A549 treated with dexamethasone at 1 μM for 4 hours (cell line): ENCODE data around the gene LRRC19. TPM values are rescaled to one million over a fixed set of nuclear protein-coding genes. Genes with fewer than 3 reads are reported as not detected.

Source experiments
- total RNA-seq: library from RNA; stranded (reverse); fragments of 200-300 nt; extraction: Qiagen RNA extraction; gene quantifications from 5 replicates; pipeline ENCODE4 v1.2.3, GENCODE V29; 2022

The LRRC19 gene, protein sequence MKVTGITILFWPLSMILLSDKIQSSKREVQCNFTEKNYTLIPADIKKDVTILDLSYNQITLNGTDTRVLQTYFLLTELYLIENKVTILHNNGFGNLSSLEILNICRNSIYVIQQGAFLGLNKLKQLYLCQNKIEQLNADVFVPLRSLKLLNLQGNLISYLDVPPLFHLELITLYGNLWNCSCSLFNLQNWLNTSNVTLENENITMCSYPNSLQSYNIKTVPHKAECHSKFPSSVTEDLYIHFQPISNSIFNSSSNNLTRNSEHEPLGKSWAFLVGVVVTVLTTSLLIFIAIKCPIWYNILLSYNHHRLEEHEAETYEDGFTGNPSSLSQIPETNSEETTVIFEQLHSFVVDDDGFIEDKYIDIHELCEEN
- total RNA-seq, result not detected in 5 replicates

DNA sequence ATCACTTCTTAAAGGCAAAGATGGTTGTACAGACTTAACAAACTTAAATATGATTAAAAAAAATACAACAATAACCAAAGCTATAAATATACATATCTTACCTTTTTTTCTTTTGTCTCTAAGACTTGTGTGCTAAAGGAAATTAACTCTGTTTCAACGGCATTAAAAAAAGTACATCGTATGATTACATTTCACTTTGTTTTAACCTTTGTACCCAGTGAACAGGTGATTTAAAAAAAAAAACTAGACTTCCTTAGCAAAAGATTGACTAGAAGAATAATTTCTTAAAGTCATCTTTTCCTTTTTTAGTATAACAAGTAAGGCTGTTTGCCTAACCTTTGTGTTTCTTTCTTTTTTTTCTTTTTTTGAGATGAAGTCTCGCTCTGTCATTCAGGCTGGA is at the start of gene LRRC19:
Gene LRRC19, minus strand, starts transcription at position 182 of the 400 bp plus-strand sequence. CDS start 5,978 bp downstream, outside the sequence.

DNA sequence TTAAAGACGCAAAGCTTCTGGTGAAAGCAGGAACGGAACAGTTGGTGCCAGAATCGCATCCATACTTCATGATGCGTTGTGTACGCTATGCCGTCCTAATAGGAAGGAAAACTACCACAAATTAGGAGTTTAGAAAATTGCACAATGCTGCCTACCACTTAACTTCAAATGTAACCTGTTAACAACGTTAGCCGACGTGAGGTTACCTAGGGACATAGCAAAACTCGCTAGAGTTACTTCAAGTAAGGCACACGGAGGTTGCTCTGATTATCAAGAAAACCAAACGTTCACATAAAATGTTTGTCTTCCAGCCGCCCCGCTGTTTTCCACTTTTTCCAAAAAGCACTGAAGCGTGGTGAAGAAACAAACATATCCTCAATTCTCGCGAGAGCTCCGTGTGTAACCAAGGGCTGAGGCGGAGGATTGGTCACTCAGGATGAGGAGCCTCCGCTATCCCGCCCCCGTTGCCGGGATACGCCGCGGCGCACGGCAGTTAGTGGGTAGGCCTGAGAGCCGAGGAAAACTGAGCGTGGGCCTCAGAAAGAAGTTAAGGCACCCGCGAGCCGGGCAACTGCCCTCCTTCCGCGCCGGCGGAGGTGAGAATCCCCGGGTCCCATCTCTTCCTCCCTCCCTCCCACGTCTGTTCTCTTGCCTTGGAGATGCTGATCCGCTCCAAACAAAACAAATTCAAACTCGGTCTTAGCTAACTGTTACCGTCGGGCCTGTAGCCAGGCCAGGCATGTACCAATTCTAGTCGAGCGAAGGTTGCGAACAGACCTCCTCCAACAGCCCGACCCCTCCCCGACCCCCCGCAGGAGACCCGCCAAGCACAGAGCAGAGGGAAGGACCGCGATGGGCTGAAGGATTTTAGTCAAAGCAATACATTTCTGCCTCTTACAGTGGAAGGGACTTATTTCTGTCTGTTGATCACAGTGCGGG is 49.3 kb downstream of the LRRC19 start, which contains the start of gene IFT74:
Gene IFT74, plus strand, starts transcription at position 492 of the 939 bp plus-strand sequence. CDS start 5,556 bp downstream, outside the sequence.

DNA sequence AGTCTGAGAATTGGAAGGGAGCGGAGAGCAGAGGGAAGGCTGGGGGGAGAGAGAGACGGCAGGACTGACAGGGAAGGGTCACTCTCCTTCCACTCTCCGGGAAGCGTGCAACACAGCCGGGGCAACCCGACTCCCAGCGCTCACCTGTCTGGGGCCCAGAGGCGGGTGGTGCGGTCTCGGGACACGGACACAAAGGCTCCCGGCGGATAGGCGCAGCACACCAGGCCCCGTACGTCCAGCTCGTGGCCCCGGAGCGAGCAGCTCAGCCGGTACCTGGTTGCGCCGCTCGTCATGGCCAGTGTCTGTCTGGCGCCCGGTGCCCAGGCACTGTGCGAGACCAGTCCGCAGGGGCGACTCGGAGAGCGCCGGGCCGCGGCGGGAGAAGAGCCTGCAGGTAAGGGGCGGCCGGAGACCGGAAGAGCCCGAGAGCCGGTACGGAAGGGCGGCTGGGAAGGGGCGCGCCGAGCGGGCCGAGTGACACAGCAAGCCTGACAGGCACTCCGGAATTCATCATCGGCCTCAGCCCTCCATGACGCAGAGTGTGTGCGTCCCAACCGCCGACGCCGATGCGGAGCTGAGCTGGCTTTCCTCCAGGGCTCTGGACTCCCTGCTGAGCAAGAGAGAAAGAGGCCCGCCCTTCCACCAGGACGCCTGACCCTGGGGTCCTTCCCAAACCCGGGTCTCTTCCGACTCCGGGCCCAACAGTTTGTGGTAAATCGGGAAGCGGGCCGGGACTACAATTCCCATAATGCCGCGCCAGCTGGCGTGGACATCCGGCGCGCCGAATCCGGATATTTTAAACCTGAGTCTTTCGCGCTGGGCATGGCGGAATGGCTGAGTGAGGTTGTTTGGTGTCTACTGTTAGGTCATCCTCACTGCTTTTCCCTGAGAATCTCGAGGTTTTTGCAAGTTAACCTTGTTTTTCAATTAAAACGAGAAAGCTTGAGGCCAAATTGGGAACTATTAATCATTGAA is 58.4 kb downstream of the LRRC19 start, which contains the start of gene PLAA:
Gene PLAA, minus strand, starts transcription at position 490 of the 975 bp plus-strand sequence. Its CDS starts 197 bp downstream, at position 293.

Other genes with a start within 250 kb of the LRRC19 start
- gene CAAP1, start 112.9 kb downstream of the LRRC19 start, total RNA-seq, result 14.9 to 24.0 TPM (median 20.1 TPM) in 5 replicates
- gene PLAA, start 58.4 kb downstream of the LRRC19 start, total RNA-seq, result 31.4 to 38.6 TPM (median 35.7 TPM) in 5 replicates
- gene IFT74, start 49.3 kb downstream of the LRRC19 start, total RNA-seq, result 11.9 to 15.2 TPM (median 14.1 TPM) in 5 replicates
- 0.13 to 0.25 TPM (median 0.18 TPM) in 5 replicates for gene TEK, start 103.6 kb upstream of the LRRC19 start, total RNA-seq